ENCODE measurements around the gene BBIP1.
A peak's percentile ranks its signal among the peaks of the same experiment; 100 is the strongest.

Gene BBIP1

DNA sequence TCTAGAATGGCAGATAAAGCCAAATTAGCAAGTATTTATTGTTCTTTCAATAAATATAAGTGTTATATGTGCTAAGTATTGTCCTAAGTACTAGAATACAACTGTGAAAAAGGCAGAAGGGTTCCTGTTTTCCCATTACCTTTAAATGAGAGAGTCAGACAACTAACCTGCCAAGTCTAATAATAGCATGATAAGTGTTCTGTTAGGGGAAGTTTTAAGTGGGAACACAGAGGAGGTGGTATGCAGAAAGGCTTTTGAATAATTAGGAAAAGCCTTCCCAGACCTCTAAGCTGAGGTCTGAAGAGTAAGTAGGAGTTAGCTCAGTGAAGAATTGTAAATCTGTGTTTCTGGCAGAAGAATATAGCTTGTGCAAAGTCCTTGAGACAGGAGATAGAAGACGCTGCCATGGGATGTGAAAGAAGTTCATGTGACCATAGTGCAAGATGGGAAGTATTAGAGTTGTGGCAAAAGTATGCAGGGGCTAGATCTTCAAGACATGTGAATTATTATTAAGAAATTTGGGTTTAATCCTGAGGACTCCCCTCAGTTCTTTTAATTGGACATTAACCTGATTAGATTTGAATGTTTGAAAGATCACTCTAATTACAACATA is 12.9 kb upstream of the BBIP1 start:
- no peak overlapping the region for H3K4me3 ChIP-seq (ENCODE audit: low read depth, low read length, poor library complexity, severe bottlenecking)
- H3K36me3 ChIP-seq (ENCODE audit: insufficient read depth, low read length), result peaks cover 7% of the 10 kb centered on the region
- H3K9me2 ChIP-seq (ENCODE audit: low read depth, low read length), result no peaks in the 10 kb centered on the region
- no peaks in the 10 kb centered on the region for H3K9me3 ChIP-seq (ENCODE audit: low read length)
- no peaks in the 10 kb centered on the region for H3F3A ChIP-seq (ENCODE audit: insufficient read depth, low read length)
- H4K20me1 ChIP-seq (ENCODE audit: insufficient read depth, low read length), result peaks cover 2% of the 10 kb centered on the region; the same call in 1 of the 2 replicates
- H3K27ac ChIP-seq (ENCODE audit: low read depth, low read length, poor library complexity, severe bottlenecking), result no peak overlapping the region
- peaks cover 99% of the 10 kb centered on the region for H3K79me2 ChIP-seq (ENCODE audit: insufficient read depth, low read length)
- no peak for TF ChIP-seq EZH2 (IDR thresholded peaks at IDR 0.05; ENCODE audit: borderline replicate concordance, low read length)
- TF ChIP-seq, protein P1, sequence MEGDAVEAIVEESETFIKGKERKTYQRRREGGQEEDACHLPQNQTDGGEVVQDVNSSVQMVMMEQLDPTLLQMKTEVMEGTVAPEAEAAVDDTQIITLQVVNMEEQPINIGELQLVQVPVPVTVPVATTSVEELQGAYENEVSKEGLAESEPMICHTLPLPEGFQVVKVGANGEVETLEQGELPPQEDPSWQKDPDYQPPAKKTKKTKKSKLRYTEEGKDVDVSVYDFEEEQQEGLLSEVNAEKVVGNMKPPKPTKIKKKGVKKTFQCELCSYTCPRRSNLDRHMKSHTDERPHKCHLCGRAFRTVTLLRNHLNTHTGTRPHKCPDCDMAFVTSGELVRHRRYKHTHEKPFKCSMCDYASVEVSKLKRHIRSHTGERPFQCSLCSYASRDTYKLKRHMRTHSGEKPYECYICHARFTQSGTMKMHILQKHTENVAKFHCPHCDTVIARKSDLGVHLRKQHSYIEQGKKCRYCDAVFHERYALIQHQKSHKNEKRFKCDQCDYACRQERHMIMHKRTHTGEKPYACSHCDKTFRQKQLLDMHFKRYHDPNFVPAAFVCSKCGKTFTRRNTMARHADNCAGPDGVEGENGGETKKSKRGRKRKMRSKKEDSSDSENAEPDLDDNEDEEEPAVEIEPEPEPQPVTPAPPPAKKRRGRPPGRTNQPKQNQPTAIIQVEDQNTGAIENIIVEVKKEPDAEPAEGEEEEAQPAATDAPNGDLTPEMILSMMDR (IDR thresholded peaks at IDR 0.05; ENCODE audit: low read length), result no peak
- H3K9ac ChIP-seq (ENCODE audit: low read length), result no peak overlapping the region
- no peak overlapping the region for H2AFZ ChIP-seq (ENCODE audit: low read length)
- H3K4me1 ChIP-seq (ENCODE audit: insufficient read depth, low read length, severe bottlenecking), result peaks cover 6% of the 10 kb centered on the region
- H3K4me2 ChIP-seq (ENCODE audit: low read length), result no peak overlapping the region
- H3K27me3 ChIP-seq (ENCODE audit: insufficient read depth, low read length), result no peaks in the 10 kb centered on the region

DNA sequence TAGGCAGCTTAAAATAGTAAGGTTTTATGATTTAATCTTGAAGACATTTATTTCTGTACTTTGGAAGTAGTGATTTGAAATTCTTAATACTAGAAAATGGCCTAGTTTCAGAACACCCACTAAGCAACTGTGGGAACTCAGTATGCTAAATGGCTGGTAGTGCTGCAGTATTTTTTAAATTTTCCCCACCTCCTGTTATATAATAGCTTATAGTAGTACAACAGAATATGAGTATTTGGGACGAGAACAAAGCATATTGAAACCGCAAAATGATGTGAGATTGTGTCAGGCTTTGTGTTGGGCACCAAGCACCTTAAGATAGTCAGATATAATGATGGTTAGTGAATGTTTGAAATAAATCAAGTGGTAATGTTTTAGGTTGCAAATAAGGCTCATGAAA is 8.5 kb upstream of the BBIP1 start:
- H2AFZ ChIP-seq (ENCODE audit: low read length), result no peak overlapping the region
- H3K79me2 ChIP-seq (ENCODE audit: insufficient read depth, low read length), result peaks cover 100% of the 10 kb centered on the region
- H4K20me1 ChIP-seq (ENCODE audit: insufficient read depth, low read length), result 0 out of 2 replicates have a peak, but pooled peaks cover 2% of the 10 kb centered on the region
- H3K9me2 ChIP-seq (ENCODE audit: low read depth, low read length), result no peaks in the 10 kb centered on the region
- TF ChIP-seq, protein P1 (IDR thresholded peaks at IDR 0.05; ENCODE audit: low read length), result no peak
- no peak for TF ChIP-seq EZH2 (IDR thresholded peaks at IDR 0.05; ENCODE audit: borderline replicate concordance, low read length)
- H3K27ac ChIP-seq (ENCODE audit: low read depth, low read length, poor library complexity, severe bottlenecking), result no peak overlapping the region
- H3K9ac ChIP-seq (ENCODE audit: low read length), result no peak overlapping the region
- no peak overlapping the region for H3K4me2 ChIP-seq (ENCODE audit: low read length)
- no peaks in the 10 kb centered on the region for H3F3A ChIP-seq (ENCODE audit: insufficient read depth, low read length)
- H3K36me3 ChIP-seq (ENCODE audit: insufficient read depth, low read length), result no peaks in the 10 kb centered on the region; the same call in 1 of the 2 replicates
- H3K4me3 ChIP-seq (ENCODE audit: low read depth, low read length, poor library complexity, severe bottlenecking), result no peak overlapping the region
- H3K4me1 ChIP-seq (ENCODE audit: insufficient read depth, low read length, severe bottlenecking), result peaks cover 38% of the 10 kb centered on the region
- H3K9me3 ChIP-seq (ENCODE audit: low read length), result no peaks in the 10 kb centered on the region
- H3K27me3 ChIP-seq (ENCODE audit: insufficient read depth, low read length), result no peaks in the 10 kb centered on the region

DNA sequence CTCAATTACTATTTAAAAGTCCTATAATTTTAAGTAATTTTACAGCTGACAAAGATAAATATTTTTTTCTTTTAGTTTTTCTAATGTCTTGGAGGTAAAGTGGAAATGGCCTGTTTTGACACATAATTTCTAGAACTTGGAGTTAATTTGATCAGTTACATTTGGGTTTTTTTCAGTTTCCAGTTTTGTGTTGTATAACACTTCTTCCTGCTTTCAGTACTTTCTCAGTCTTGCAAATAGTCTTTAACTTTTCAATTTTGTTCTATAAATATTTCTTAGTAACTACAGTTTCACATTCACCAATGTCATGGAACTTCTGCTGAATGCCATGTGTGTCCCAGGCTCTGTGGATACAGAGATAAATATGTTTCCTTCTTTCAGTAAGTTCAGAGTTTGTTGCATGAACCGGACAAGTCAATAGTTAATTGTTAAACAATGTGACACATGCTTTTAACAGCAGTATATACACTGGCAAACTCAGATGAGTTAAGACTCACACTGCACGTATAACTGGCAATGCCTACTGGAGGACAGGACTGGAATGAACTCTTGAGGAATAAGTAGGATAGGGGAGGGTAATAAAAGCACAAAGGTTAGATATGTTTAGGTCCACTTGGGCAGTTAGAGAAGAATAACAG is 5.0 kb upstream of the BBIP1 start:
- H3K27me3 ChIP-seq (ENCODE audit: insufficient read depth, low read length), result no peaks in the 10 kb centered on the region
- no peaks in the 10 kb centered on the region for H3K9me3 ChIP-seq (ENCODE audit: low read length)
- H3K4me3 ChIP-seq (ENCODE audit: low read depth, low read length, poor library complexity, severe bottlenecking), result no peak overlapping the region
- peak overlapping the region; percentile 21; the same call in 1 of the 2 replicates for H3K4me2 ChIP-seq (ENCODE audit: low read length)
- H4K20me1 ChIP-seq (ENCODE audit: insufficient read depth, low read length), result 0 out of 2 replicates have a peak, but pooled peaks cover 2% of the 10 kb centered on the region
- TF ChIP-seq, protein P1 (IDR thresholded peaks at IDR 0.05; ENCODE audit: low read length), result no peak
- no peak for TF ChIP-seq EZH2 (IDR thresholded peaks at IDR 0.05; ENCODE audit: borderline replicate concordance, low read length)
- H3K79me2 ChIP-seq (ENCODE audit: insufficient read depth, low read length), result peaks cover 87% of the 10 kb centered on the region
- peaks cover 55% of the 10 kb centered on the region for H3K4me1 ChIP-seq (ENCODE audit: insufficient read depth, low read length, severe bottlenecking)
- H3K9ac ChIP-seq (ENCODE audit: low read length), result no peak overlapping the region
- H3F3A ChIP-seq (ENCODE audit: insufficient read depth, low read length), result 0 out of 2 replicates have a peak, but pooled peaks cover 9% of the 10 kb centered on the region
- H2AFZ ChIP-seq (ENCODE audit: low read length), result no peak overlapping the region
- H3K36me3 ChIP-seq (ENCODE audit: insufficient read depth, low read length), result no peaks in the 10 kb centered on the region; the same call in 1 of the 2 replicates
- H3K27ac ChIP-seq (ENCODE audit: low read depth, low read length, poor library complexity, severe bottlenecking), result no peak overlapping the region
- no peaks in the 10 kb centered on the region for H3K9me2 ChIP-seq (ENCODE audit: low read depth, low read length)

Data from OCI-LY1 (cell line).